ENCODE measurements around the gene EXOC3.
"Not testable (repeated sequence)": the region's sequence is repeated elsewhere in the genome, so short reads cannot be mapped to it uniquely, and the experiment has no call there.

Gene EXOC3

DNA sequence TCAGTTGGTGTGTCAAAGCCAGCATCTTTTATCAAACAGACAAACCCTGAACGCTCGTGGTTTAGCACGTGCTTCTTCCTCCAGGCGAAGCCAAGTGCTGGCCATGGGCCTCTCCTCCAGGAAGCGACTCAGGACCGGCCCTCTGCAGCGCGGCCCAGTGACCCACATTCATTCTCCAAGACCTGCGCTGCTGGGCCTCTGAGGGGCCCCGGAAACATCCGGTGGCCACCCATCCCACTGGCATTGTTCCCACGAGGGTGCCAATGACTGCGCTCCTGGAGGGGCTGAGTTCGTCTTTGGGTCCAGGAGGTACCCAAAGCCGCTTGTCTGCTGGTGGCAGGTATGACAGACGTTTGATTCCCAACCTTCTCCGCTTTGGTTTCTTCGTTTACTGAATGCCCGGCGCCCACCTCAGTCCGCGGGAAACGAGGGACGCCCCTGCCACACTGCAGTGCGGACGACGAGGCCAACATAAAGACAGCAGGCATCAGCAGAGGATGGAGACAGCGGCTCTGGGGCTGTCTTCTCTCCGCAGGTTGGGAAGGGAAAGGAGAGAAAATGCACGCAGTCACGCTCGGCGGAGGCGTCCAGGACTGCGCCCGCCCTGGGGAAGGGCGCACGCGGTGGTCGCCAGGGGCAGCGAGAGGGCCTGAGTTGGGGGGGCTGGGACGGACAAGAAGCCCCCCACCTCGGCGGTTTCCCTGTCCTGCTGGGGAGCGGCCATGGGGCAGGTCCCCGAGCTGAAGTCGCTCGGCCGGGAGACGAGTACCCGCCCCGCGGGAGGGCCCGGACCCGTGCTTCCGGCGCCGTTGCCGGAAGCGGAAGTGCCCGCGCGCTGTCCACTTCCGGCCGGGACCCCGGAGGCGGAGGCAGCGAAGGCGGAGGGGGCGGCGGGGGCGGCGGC is at the start of gene EXOC3:
EXOC3 (plus strand) TSS at position 842 of the 904 bp plus-strand sequence. CDS start 3,030 bp downstream, outside the sequence.
- peak; percentile 69 for DNase-seq

DNA sequence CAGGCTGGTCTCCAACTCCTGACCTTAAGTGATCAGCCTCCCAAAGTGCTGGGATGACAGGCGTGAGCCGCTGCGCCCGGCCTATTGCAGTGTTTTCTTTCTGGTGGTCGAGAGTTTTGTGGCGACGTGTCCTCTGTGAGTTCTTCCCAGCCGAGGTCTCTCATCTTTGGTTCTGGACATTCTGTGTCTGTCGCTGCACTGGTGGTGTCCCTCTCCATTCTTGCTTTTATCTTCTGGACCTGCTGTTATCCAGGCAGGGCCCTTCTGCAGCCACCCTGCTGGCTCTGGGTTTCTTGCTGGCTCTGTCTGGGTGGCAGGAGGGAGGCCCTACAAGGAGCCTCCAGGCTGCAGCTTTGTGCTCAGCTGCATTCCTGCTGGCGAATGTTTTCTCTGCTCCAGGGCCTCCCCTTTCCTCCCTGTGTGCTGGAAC is 49.1 kb upstream of the EXOC3 start:
- DNase-seq: no peak

DNA sequence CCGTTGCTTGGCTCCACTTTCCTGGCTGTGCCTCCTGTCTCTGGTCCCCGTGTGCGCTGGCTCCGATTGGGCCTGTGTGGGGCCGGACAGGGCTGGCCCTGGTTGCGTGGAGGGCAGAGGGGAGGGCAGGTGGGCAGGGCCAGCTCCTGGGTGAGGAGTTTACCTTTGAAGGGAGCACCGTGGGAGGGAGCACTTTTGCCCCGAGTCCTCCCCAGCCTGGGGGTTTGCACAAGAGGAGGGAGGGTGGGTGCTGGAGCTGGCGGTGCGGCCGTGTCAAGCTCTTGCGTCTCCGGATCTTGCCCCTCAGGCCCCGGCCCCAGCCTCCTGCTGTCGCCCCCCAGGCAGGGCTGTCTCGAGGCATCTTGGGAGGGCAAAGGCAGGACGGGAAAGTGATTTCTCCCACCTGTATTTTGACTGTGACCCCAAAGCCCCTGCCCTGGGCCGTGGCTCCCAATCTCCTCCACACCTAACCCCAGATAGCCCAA is 48.3 kb upstream of the EXOC3 start:
- no peak for DNase-seq

DNA sequence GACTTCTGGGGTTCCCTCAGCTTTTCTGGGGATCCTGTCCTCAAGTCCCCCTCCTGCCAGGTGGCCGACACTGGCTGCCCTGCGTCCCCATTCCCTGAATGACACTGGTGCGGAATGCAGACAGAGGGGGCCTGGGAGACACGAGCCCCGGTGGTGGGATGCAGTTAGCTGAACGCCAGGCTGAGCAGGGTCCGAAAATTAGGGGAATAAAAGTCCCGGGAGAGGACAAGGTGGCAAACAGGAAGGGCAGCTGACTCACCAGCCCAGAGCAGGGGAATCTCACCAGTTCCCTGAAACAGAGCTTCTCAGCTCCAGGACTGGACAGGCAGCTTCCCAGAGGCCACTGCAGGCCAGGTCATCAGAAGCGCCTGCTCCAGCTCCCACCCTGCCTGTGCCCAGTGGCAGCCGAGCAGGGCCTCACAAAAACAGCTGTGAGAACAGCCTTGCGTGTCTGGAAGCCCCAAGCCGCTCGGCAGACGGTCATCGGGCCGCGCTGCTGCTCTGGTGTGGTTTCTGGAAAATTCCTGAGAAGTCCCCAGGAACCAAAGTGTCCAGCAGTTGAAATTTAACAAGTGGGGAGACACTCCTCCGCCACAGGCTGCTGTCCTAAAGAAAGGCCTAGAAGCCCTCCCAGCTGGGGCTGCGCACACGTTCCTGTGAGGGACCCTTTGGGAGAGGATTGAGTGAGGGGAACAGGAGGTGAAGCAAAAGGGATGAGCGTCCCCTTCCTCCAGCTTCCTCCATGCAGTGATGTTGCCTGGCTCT is 47.6 kb upstream of the EXOC3 start:
- DNase-seq: no peak

DNA sequence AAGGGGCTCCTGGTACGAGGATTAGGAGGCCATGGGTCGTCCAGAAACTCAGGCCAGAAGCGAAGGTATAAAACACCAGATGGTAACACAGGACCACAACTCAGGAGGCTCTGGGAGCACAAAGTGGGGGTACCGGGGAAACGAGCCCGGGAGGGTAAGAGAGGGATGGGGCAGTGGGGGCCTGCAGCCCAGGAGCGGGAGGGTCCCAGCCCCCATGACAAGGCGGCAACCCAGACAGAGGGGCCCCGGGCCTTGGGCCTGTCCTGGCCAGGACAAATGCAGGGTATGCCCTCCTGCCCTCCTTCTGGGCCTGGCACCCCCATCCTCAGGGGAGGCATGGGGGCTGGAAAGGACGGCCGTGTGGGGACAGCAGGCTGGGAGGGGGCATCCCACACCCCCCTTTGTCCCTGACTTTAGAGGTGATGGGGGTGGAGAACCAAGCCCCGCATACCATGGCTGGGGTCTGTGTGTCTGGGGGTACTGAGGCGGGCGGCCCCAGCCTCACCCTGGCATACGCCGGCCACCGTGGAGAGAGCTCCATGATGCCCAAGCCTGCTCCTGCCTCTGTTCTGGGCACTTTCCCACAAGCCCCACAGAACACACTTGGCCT is 47.0 kb upstream of the EXOC3 start:
- no peak for DNase-seq

DNA sequence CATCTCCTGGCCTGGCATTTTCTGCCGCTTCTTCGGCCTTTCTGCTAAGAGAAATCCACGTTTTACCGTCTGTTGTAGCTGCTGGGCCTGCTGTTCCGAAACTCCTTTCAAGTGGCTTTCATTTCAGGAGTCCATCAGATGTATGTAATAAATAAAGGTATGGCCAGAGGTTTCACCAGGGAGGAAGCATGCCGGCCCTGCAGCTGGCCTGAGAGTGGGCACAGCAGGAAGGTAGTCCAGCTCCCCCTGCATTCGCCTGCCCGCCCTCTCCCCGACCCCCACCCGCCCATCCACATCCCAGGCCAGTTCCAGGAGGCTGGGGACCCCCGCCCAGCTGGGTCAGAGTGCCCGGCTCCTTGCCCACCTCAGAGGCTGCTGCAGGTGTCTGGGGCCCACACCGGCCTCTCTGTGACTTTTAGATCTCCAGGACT is 46.4 kb upstream of the EXOC3 start:
- DNase-seq: no peak

DNA sequence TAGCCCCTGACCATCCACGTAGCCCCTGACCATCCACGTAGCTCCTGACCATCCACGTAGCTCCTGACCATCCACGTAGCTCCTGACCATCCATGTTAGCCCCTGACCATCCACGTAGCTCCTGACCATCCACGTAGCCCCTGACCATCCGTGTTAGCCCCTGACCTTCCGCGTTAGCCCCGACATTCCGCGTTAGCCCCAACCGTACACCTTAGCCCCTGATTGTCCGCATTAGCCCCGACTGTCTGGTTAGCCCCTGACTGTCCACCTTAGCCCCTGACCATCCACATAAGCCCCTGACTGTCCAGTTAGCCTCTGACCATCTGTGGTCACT is 44.9 kb upstream of the EXOC3 start:
- DNase-seq: not testable (repeated sequence)

DNA sequence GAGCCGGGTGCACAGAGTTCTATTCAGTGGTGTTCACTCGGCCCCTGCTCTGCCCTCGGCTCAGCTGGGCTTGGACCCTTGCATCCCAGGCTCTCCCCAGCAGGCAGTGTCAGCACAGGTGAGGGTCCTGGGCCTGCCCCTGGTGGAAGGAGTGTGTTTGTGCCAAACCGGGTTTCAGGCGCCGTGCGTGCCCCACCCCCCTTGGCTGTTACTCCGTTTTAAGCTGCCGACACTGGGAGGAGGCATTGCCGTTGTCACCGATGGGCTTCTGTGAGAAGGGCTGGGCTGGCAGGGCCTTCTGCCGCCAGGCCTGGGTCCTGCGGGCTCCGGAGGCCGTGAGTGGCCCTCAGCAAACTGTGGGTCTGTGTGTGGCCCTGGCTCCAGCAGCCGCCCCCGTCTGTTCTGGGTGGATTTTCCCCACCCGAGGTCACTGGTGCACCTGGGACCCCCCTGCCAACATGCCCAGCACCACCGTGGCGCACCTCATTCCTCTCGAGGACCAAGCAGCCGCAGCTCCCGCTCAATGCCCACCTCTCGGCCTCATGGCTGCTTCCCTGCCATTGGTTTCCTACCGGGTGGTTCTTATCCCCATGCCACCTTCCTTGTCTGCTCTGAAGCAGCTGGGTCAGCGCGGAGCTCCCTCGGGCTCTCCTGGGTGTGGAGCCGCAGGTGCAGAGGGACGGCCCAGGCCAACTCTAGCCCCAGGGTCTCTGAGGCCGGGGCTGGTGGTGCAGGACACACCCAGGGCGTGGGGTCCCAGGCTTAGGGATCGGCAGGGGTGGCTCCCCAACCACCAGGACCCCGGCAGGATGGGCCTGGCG is 44.3 kb upstream of the EXOC3 start:
- no peak for DNase-seq

DNA sequence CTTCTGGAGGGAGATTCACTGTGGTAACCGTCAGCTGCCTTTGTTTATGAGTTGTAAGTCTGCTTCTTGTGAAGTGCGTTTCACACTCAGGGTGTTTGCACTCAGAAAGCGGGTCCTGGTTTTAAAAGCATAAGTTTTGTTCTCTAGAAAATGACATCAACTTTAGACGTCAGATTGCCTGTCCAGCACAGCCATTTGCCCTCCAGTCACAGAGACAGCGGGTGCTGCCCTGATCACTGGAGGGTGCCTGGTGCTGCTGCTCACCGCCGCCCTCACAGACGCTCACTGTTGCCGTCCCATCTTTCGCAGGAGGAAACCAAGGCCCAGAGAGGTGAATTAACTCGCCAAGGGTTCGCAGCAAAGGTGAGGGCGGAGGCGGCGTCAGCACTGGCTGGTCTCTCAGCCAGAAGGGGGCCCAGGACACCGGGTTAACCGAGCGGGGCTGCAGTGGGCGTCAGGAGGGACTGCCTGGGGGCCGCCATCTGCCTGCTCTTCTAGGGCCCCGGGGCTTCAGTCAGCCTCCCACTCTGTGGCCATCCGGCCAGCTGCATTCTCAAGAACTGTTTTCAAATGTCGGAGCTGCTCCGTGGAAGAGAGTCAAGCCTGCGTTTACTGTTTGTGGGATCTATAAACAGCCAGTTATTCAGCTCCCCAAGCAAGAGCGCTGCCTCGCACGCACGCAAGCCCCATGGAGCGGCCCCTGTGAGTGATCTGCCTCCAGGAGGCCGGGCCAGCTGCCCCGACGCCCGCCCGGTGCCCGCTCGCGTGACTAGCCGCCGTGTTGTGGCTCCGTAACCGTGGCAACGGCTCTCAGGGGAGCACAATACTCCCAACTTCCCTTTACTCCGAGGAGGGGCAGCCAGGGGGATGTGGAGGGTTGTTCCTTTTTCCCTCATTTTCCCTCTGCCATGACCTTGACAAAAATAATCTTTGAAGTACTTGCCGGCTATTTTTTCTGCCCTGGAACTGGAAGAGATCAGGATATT is 43.4 kb upstream of the EXOC3 start:
- DNase-seq: no peak

DNA sequence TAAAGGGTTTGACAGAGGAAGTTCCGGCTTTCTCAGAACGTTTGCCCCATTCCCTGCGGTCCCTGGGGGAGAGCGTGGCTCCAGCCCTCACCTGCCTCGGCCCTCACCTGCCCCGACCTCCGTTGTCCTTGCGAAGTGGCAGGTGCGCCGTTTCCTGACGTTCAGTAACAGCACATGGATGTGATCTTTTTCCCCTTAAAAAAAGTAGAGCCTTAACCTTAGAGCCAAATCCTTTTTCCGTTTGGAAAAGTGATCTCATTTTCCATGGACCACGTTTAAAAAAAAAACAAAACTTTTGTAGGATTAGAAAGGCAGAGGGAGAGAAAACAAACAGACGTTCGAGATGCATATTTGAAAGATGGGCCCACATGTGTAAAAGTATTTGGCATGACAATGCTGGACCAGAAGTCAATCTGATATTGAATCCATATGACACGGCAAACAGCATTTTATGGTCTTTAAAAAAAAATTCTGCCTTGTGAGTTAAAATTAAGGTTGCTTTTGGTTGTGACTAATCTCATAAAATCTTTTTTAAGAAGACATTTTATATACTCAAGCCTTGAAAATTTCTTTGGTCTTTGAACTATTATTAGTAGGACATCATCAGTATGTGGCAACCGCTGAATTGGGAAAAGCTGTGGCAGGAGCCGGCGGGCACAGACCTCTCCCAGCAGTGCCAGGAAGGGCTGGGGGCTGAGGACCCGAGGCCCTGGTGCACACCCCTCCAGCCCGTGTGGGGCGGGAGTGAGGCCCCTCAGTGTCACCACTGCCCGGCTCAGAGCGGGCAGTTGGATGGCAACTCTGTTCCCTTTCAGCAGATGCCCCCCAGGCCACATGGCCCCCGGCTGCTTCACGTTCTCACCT is 42.5 kb upstream of the EXOC3 start:
- DNase-seq: no peak

DNA sequence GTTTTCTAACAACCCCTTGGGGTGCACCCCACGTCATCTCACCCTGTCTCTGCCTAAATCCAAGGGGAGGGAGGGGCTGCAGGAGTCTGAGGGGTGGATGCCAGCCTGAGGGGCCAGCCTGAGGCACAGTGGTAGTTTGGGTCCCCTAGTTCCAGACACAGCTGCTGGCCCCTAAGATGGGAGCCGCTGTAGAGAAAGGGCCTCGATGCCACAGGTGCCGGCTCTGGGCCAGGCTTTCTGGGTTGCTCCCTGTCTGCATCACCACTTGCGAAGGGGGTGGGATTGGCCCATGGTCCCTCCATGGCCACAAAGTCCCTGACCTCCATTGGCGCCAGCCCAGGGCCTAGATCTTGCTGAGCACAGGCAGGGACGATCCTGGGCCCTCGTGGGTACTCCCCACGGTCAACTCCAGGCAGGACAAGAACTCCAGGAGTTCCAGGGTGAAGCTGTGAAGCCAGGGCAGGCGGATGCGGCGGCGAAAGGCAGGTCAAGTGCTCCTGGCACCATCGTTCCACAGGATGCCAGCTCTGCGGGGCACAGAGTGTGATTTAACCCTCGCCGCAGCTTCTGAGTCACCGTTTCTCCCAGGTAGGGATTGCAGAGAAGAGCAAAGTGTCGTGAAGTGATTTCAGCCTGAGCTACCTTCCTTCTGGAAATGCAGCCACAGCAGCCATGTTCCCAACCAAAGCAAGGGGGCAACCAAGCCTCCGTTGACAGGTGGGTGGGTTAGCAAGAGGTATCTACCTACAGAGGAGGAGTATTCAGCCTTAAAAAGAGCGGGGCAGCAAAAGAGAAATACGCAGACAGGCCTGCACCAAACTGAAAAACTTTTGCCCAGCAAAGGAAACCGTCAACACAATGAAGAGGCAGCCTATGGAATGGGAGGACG is 41.6 kb upstream of the EXOC3 start:
- DNase-seq: no peak

DNA sequence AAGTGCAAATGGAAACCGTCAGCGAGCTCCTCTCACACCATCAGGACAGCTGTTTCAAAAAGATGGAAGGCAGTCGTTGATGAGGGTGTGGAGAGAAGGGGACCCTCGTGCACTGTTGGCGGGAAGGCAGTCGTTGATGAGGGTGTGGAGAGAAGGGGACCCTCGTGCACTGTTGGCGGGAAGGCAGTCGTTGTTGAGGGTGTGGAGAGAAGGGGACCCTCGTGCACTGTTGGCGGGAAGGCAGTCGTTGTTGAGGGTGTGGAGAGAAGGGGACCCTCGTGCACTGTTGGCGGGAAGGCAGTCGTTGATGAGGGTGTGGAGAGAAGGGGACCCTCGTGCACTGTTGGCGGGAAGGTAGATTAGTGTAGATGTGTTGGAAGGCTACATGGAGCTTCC is 40.8 kb upstream of the EXOC3 start:
- DNase-seq: not testable (repeated sequence)

DNA sequence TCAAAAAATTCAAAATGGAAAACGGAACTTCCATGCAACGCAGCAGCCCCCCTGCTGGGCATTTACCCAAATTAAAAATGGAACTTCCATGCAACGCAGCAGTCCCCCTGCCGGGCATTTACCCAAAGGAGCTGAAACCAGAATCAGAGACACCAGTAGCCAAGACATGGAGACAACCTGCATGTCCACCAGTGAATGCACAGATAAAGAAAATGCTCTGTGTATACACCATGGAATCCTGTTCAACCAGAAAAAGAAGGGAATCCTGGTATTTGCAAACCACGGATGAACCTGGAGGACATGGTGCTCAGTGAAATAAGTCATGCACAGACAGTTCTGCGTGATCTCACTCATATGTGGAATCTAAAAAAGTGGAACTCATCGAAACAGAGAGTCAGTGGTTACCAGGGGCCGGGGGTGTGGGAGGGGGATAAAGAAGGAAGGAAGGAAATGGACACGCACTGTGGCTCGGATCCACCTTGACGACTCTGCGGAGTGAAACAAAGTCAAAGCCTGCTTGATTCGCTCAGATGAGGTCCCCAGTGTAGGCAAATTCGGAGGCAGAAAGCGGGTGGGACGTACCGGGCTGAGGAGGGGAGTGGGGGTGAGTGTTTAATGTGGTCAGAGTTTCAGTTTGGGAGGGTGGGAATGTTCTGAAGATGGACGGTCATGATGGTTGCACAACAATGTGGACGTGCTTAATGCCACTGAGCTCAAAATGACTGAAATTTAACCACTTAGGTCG is 40.2 kb upstream of the EXOC3 start:
- DNase-seq: no peak

DNA sequence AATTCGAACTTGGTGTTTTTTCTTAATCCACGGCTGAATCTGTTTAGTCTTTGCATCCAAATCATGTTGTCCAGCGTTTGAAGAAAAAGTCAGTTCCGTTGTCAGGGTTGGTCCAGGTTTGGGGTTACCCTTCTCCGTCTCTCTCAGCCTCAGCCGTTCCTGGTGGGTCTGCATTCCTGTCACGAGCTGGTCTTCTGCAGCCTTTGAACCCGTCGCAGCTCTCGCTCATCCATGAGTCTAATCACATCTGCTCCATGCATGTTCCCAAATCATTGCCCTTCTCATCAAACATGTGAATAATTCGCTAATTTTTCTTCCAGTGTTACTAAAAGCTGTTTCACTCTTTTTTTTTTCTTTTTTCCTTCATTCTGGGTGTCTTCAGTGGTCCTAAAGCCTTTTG is 39.0 kb upstream of the EXOC3 start:
- DNase-seq: no peak

DNA sequence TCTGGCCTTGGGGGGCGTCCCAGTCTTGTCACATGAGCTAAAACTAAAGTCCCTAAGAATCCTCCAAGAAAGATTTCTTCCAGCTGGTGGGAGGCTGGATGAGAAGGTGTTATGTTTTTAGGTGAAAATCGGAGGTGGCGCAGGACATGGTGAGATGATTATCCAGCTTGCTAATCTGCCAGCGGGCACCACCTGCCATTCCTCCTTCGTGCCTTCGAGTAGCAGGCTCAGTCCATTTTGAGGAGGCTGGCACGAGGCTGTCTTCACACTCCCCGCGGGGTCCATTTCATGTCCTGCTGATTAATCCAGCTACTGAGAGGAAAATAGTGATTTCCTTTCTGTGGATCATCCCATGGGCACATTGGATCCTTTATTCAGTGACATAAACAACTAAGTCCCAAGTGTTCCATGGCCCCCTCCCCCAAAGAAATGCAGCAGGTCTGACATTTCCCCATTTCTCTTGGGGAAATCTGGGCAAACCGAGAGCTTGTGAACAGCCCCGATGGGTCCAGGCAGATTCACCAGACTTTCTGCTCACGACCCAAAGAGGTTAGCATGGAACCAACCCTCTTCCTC is 38.2 kb upstream of the EXOC3 start:
- DNase-seq: no peak

DNA sequence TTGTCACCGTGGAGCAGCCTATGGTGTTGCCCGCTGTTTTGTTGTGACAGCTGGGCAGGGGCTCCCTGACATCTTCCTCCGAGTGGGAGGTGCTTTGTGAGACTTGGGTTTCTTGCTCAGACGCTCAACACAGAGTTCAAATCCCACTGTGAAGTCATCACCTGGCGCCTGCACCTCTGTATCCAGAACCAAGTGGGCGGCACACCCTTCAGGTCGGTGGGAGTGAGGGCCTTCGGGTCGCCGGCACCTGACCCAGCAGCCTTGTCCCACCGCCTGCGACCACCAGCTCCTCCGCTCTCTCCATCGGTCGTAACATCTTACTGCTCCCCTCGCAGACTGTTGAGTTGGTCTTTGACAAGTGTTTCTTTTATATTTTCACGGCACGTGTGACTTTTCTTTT is 37.6 kb upstream of the EXOC3 start:
- DNase-seq: no peak

DNA sequence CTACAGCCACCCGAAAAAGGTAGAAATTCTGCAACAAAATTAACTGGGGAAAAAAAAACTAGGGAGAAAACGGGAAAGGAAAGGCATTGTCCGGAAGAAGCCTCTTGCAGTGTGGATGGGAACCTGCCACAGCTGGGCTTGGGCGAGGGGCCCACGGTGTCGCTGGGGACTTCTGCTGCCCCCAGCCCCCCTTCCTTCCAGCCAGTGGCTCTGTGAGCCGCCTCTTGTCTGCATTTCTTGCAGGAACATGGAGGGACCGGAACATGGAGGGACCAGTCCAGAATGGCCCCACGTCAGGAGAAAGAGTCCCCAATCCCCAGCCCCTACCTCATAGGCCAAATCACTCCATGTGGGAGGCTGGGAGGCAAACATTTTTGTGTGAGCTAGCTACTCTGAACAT is 36.9 kb upstream of the EXOC3 start:
- DNase-seq: no peak

DNA sequence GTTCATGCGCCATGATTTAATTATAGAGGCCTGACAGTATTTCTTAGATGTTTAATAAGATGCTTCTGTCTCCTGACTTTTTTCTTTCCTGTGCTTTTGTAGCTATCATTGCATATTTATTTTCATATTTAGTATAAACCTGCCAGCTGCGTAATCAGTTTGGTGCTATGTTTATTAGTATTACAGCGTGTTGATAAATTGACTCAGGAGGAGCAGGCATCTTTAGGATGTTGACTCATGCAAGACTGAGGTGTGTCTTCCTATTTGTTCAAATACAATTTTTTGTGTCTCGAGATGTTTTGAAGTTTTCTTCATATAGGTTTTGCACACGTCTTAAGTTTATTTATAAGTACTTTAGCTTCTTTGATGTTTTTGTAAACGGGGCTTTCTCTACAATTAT is 35.9 kb upstream of the EXOC3 start:
- no peak for DNase-seq

All from activated CD4-positive, alpha-beta T cell treated with anti-CD3 and anti-CD28 coated beads for 1 hour (primary cell).